ENCODE data around the gene AFP. TPM values are rescaled to one million over a fixed set of nuclear protein-coding genes. Genes with fewer than 3 reads are reported as not detected.

Gene AFP
- total RNA-seq, 1 experiment from 2014 or later: 4.9 TPM

GRCh38 chr4:73470728-73471127 lies 34.7 kb downstream of the AFP start:
- Histone ChIP-seq H4K5ac (ENCODE audit: insufficient read length, low read depth, low read length) (no peak overlapping the region), H2AFZ (ENCODE audit: low read length) (no peak overlapping the region), H2BK15ac (ENCODE audit: low read depth, low read length) (no peak overlapping the region), H2BK12ac (ENCODE audit: insufficient read length, low read depth, low read length) (no peak overlapping the region), H4K91ac (ENCODE audit: insufficient read length, low read depth, low read length) (no peak overlapping the region), H3K14ac (ENCODE audit: insufficient read depth, low read length) (no peak overlapping the region), H3K9ac (ENCODE audit: extremely low read depth, insufficient read length, low read length) (no peak overlapping the region), H2BK20ac (ENCODE audit: low read depth, low read length, poor library complexity, severe bottlenecking) (no peak overlapping the region), H4K8ac (replicated peaks; ENCODE audit: insufficient read length, low read depth, low read length) (no peak overlapping the region), H3K18ac (ENCODE audit: insufficient read length, low read depth, low read length) (no peak overlapping the region), H3K4me1 (ENCODE audit: insufficient read depth, low read length) (no peaks in the 10 kb centered on the region), H3K27ac (ENCODE audit: insufficient read length, low read depth, low read length) (no peak overlapping the region), H3T11ph (ENCODE audit: low read length) (no peak overlapping the region), H3K9me3 (ENCODE audit: control insufficient read depth, low read depth, low read length) (no peaks in the 10 kb centered on the region), H3K4ac (ENCODE audit: low read depth, low read length) (no peak overlapping the region), H2BK5ac (ENCODE audit: insufficient read length, low read length) (no peak overlapping the region), H4K20me1 (ENCODE audit: control insufficient read depth, insufficient read depth, insufficient read length) (no peaks in the 10 kb centered on the region), H3K79me2 (ENCODE audit: insufficient read depth, low read length) (no peaks in the 10 kb centered on the region), H3K56ac (ENCODE audit: insufficient read length, low read depth, low read length) (no peak overlapping the region), H3K23ac (ENCODE audit: insufficient read length, low read depth, low read length) (no peak overlapping the region), H3K27me3 (ENCODE audit: insufficient read depth, low read length) (no peaks in the 10 kb centered on the region), H3K23me2 (ENCODE audit: insufficient read length, low read depth, low read length, poor library complexity, severe bottlenecking) (no peaks in the 10 kb centered on the region), H2BK120ac (ENCODE audit: low read depth, low read length, poor library complexity, severe bottlenecking) (no peak overlapping the region), H3K79me1 (ENCODE audit: insufficient read depth, low read depth, low read length, poor library complexity, severe bottlenecking) (no peaks in the 10 kb centered on the region), H3K4me2 (ENCODE audit: insufficient read depth, insufficient read length, low read length) (no peak overlapping the region), H2AK5ac (ENCODE audit: insufficient read length, low read length) (no peak overlapping the region)
- WGBS (ENCODE audit: extremely low coverage, insufficient read length, low lambda C conversion rate): no CpG with 5 or more reads among the region's 1 CpG
- no peaks in the 10 kb centered on the region; the same call in 1 of the 2 replicates for H3K27me3 Mint-ChIP-seq (ENCODE audit: low read depth)
- TF ChIP-seq CTCF (conservative IDR thresholded peaks at IDR 0.05): no peak
- peaks cover 36 to 60% of the 10 kb centered on the region in 2 experiments for H3K9me3 Mint-ChIP-seq
- no peak for DNase-seq
- H3K4me1 Mint-ChIP-seq: no peaks in the 10 kb centered on the region
- H3K4me3 Mint-ChIP-seq: no peak overlapping the region
- peaks cover 25 to 40% (median 33%) of the 10 kb centered on the region in 3 experiments for H3K36me3 Mint-ChIP-seq (ENCODE audit: insufficient read depth in 1 of 3, low read depth in 3 of 3)
- H3K27ac Mint-ChIP-seq: no peak overlapping the region
